MM.1S (cell line): ENCODE data around the gene KIF25.

Source experiments
- DNase-seq: peaks from one replicate; pipeline ENCODE4 v3.0.0-alpha.2; 2015
- H2AFZ ChIP-seq: fragments of 300-600 bp; sonication (generic); 2 replicates; pipeline ENCODE4 v1.6.0; 2016; ENCODE audit warnings: antibody characterized with exemption, low read length
- H3F3A ChIP-seq: fragments of 300-600 bp; sonication (generic); 2 replicates; pipeline ENCODE4 v1.6.1; 2016; ENCODE audit warnings: mild to moderate bottlenecking, antibody characterized with exemption, low read length, moderate library complexity, mixed read lengths; ENCODE audit not compliant: insufficient read depth
- H3K27ac ChIP-seq: fragments of 300-600 bp; sonication (generic); 2 replicates; pipeline ENCODE4 v1.5.1; 2016; ENCODE audit warnings: mild to moderate bottlenecking, low read length
- H3K27me3 ChIP-seq: fragments of 300-600 bp; sonication (generic); replicated peaks from 2 replicates; pipeline ENCODE4 v1.6.0; 2016; ENCODE audit warnings: low read length; ENCODE audit not compliant: insufficient read depth
- H3K36me3 ChIP-seq: fragments of 300-600 bp; sonication (generic); replicated peaks from 2 replicates; pipeline ENCODE4 v1.6.1; 2016; ENCODE audit warnings: mild to moderate bottlenecking, low read length, mixed read lengths; ENCODE audit not compliant: insufficient read depth
- H3K4me1 ChIP-seq: fragments of 300-600 bp; sonication (generic); 2 replicates; pipeline ENCODE4 v1.6.1; 2016; ENCODE audit warnings: low read length, mixed read lengths
- H3K4me2 ChIP-seq: fragments of 300-600 bp; sonication (generic); 2 replicates; pipeline ENCODE4 v1.6.0; 2016; ENCODE audit warnings: low read depth, low read length
- H3K4me3 ChIP-seq: fragments of 300-600 bp; sonication (generic); 2 replicates; pipeline ENCODE4 v1.5.1; 2016; ENCODE audit warnings: low read length, mixed read lengths
- H3K79me2 ChIP-seq: fragments of 300-600 bp; sonication (generic); 2 replicates; pipeline ENCODE4 v1.6.1; 2016; ENCODE audit warnings: mixed run types, low read length, mixed read lengths
- H3K9ac ChIP-seq: fragments of 300-600 bp; sonication (generic); 2 replicates; pipeline ENCODE4 v1.6.1; 2016; ENCODE audit warnings: low read length, mixed read lengths
- H3K9me2 ChIP-seq: fragments of 300-600 bp; sonication (generic); replicated peaks from 2 replicates; pipeline ENCODE4 v1.6.1; 2016; ENCODE audit warnings: mild to moderate bottlenecking, low read length, mixed read lengths; ENCODE audit not compliant: insufficient read depth
- H3K9me3 ChIP-seq: fragments of 300-600 bp; sonication (generic); replicated peaks from 2 replicates; pipeline ENCODE4 v1.6.1; 2016; ENCODE audit warnings: mild to moderate bottlenecking, low read length, mixed read lengths; ENCODE audit not compliant: insufficient read depth
- H4K20me1 ChIP-seq: fragments of 300-600 bp; sonication (generic); 2 replicates; pipeline ENCODE4 v1.6.1; 2016; ENCODE audit warnings: mild to moderate bottlenecking, low read length, moderate library complexity, mixed read lengths; ENCODE audit not compliant: insufficient read depth
- CTCF ChIP-seq: fragments of 300-600 bp; sonication (generic); IDR thresholded peaks from 2 replicates; pipeline ENCODE4 v1.5.1; 2016; ENCODE audit warnings: antibody characterized with exemption, low read length, mixed read lengths
- EZH2 ChIP-seq: fragments of 300-600 bp; sonication (generic); optimal IDR thresholded peaks from 2 replicates; pipeline ENCODE3; 2017; ENCODE audit warnings: low read depth, mild to moderate bottlenecking, antibody characterized with exemption, low read length, mixed read lengths
- EZH2phosphoT487 ChIP-seq: fragments of 300-600 bp; sonication (generic); IDR thresholded peaks from 2 replicates; pipeline ENCODE4 v1.6.1; 2018; ENCODE audit warnings: antibody characterized with exemption, low read length

The KIF25 gene

GRCh38 chr6:167970230-167970629, 27.2 kb upstream of the KIF25 start:
- H2AFZ ChIP-seq: no peak overlapping the region
- H3K9ac ChIP-seq: no peak overlapping the region
- H3K79me2 ChIP-seq: no peaks in the 10 kb centered on the region
- H3K27ac ChIP-seq: no peak overlapping the region
- H3F3A ChIP-seq: no peaks in the 10 kb centered on the region
- no peaks in the 10 kb centered on the region for H4K20me1 ChIP-seq
- H3K4me2 ChIP-seq: no peak overlapping the region
- no peaks in the 10 kb centered on the region for H3K36me3 ChIP-seq
- H3K9me3 ChIP-seq: no peaks in the 10 kb centered on the region
- no peaks in the 10 kb centered on the region for H3K4me1 ChIP-seq
- no peaks in the 10 kb centered on the region for H3K27me3 ChIP-seq
- TF ChIP-seq CTCF: no peak
- no peak for TF ChIP-seq EZH2
- TF ChIP-seq EZH2phosphoT487: no peak
- no peak for DNase-seq
- H3K9me2 ChIP-seq: no peaks in the 10 kb centered on the region
- H3K4me3 ChIP-seq: no peak overlapping the region

- H3K9me3 ChIP-seq: no peaks in the 10 kb centered on the region
- H3K79me2 ChIP-seq: no peaks in the 10 kb centered on the region
- no peak overlapping the region for H3K4me2 ChIP-seq
- H2AFZ ChIP-seq: no peak overlapping the region
- H3K9me2 ChIP-seq: no peaks in the 10 kb centered on the region
- H3K4me1 ChIP-seq: no peaks in the 10 kb centered on the region
- TF ChIP-seq EZH2phosphoT487: no peak
- TF ChIP-seq EZH2: no peak
- no peak for TF ChIP-seq CTCF
- no peaks in the 10 kb centered on the region for H4K20me1 ChIP-seq
- H3K4me3 ChIP-seq: no peak overlapping the region
- H3K27ac ChIP-seq: no peak overlapping the region
- no peak overlapping the region for H3K9ac ChIP-seq
- DNase-seq: no peak
- H3K27me3 ChIP-seq: no peaks in the 10 kb centered on the region
- H3K36me3 ChIP-seq: no peaks in the 10 kb centered on the region
- H3F3A ChIP-seq: no peaks in the 10 kb centered on the region
These were observed 25.3 kb upstream of the KIF25 start for GRCh38 chr6:167972193-167972592.

GRCh38 chr6:167973148-167973885, 24.2 kb upstream of the KIF25 start:
- Histone ChIP-seq H3K27ac (no peak overlapping the region), H3F3A (no peaks in the 10 kb centered on the region), H3K9me3 (no peaks in the 10 kb centered on the region), H3K79me2 (no peaks in the 10 kb centered on the region), H3K4me3 (no peak overlapping the region), H3K9me2 (no peaks in the 10 kb centered on the region), H3K9ac (no peak overlapping the region), H3K27me3 (no peaks in the 10 kb centered on the region), H3K4me2 (no peak overlapping the region), H3K36me3 (no peaks in the 10 kb centered on the region), H2AFZ (no peak overlapping the region), H3K4me1 (no peaks in the 10 kb centered on the region), H4K20me1 (no peaks in the 10 kb centered on the region)
- DNase-seq: no peak
- no peak for TF ChIP-seq CTCF
